IMR-90 (cell line): ENCODE results near the gene CAMLG. TPM values are rescaled to one million over a fixed set of nuclear protein-coding genes. Genes with fewer than 3 reads are reported as not detected.

Experiments
- ATAC-seq: fragments of 200-7000 bp; cut with Tn5 transposase; 2 replicates; pipeline ENCODE4 v1.9.1; 2020; ENCODE audit warnings: low read depth, mild to moderate bottlenecking, moderate library complexity
- BruUV-seq: library from RNA; stranded (reverse); fragments of 400-500 nt; replicated peaks from 2 replicates; lab custom pipeline; 2021; lab: Mats Ljungman, UMichigan
- CTCF ChIA-PET: fragments of 300-600 bp; formaldehyde crosslinking; extraction: SDS; loops from one replicate; lab custom pipeline; 2021; ENCODE audit warnings: antibody characterized with exemption; lab: Yijun Ruan, JAX
- POLR2A ChIA-PET: fragments of 300-600 bp; sonication (Branson Sonifier 250); formaldehyde crosslinking; loops from one replicate; lab custom pipeline; 2022; ENCODE audit warnings: antibody characterized with exemption; ENCODE audit not compliant: unreplicated experiment; lab: Charles Lee
- DNase-seq: peaks from one replicate; pipeline ENCODE4 v3.0.0; 2013
- H2AFZ ChIP-seq: replicated peaks from 2 replicates; pipeline ENCODE3; 2013; ENCODE audit warnings: low read length, mild to moderate bottlenecking; ENCODE audit not compliant: poor library complexity
- H2AK5ac ChIP-seq: 2 replicates; pipeline ENCODE4 v1.6.1; 2013; ENCODE audit warnings: low read depth, low read length, inconsistent platforms
- H2AK9ac ChIP-seq: replicated peaks from 2 replicates; pipeline ENCODE3; 2013; ENCODE audit warnings: mild to moderate bottlenecking, low read depth, low read length, moderate library complexity; ENCODE audit not compliant: poor library complexity
- H2BK120ac ChIP-seq: 2 replicates; pipeline ENCODE4 v1.6.1; 2013; ENCODE audit warnings: low read depth, low read length, inconsistent platforms
- H2BK15ac ChIP-seq: 3 replicates; pipeline ENCODE4 v1.6.1; 2013; ENCODE audit warnings: low read depth, low read length, inconsistent platforms
- H2BK20ac ChIP-seq: 2 replicates; pipeline ENCODE4 v1.6.1; 2013; ENCODE audit warnings: low read depth, mild to moderate bottlenecking, inconsistent platforms, low read length, moderate library complexity
- H2BK5ac ChIP-seq: 2 replicates; pipeline ENCODE4 v1.6.1; 2013; ENCODE audit warnings: mild to moderate bottlenecking, low read depth, low read length, inconsistent platforms; ENCODE audit not compliant: poor library complexity, severe bottlenecking
- H3K14ac ChIP-seq: replicated peaks from 2 replicates; pipeline ENCODE4 v1.6.1; 2013; ENCODE audit warnings: low read depth, low read length, inconsistent platforms
- H3K18ac ChIP-seq: 2 replicates; pipeline ENCODE4 v1.6.1; 2013; ENCODE audit warnings: low read depth, low read length, control low read depth
- H3K23ac ChIP-seq: 2 replicates; pipeline ENCODE4 v1.6.1; 2013; ENCODE audit warnings: low read depth, low read length, inconsistent platforms
- H3K27ac ChIP-seq: 2 replicates; pipeline ENCODE4 v1.5.1; 2013; ENCODE audit warnings: mild to moderate bottlenecking, control low read depth, low read length; ENCODE audit not compliant: insufficient read depth
- H3K27me3 ChIP-seq: 2 replicates; pipeline ENCODE4 v1.6.1; 2013; ENCODE audit warnings: low read length; ENCODE audit not compliant: control insufficient read depth, insufficient read depth
- H3K36me3 ChIP-seq: 2 replicates; pipeline ENCODE4 v1.6.1; 2013; ENCODE audit warnings: low read length, mixed read lengths; ENCODE audit not compliant: control insufficient read depth, insufficient read depth
- H3K4ac ChIP-seq: 2 replicates; pipeline ENCODE4 v1.6.1; 2013; ENCODE audit warnings: low read depth, low read length, inconsistent platforms
- H3K4me1 ChIP-seq: 2 replicates; pipeline ENCODE4 v1.6.1; 2013; ENCODE audit warnings: low read length, mixed read lengths; ENCODE audit not compliant: control insufficient read depth, insufficient read depth
- H3K4me2 ChIP-seq: 2 replicates; pipeline ENCODE4 v1.6.1; 2013; ENCODE audit warnings: low read depth, mild to moderate bottlenecking, control low read depth, low read length, moderate library complexity
- H3K4me3 ChIP-seq: 2 replicates; pipeline ENCODE4 v1.5.1; 2013; ENCODE audit warnings: low read depth, mild to moderate bottlenecking, control low read depth, low read length, moderate library complexity; ENCODE audit not compliant: insufficient read depth
- H3K56ac ChIP-seq: 2 replicates; pipeline ENCODE4 v1.6.1; 2013; ENCODE audit warnings: low read length, inconsistent platforms; ENCODE audit not compliant: insufficient read depth; ENCODE audit errors: extremely low read depth
- H3K79me1 ChIP-seq, 2 experiments: 2 replicates each; pipeline ENCODE4 v1.6.1; 2013; ENCODE audit warnings: low read length in 2 of 2, inconsistent platforms in 1 of 2, low read depth in 1 of 2
- H3K9ac ChIP-seq: 2 replicates; pipeline ENCODE4 v1.6.1; 2013; ENCODE audit warnings: low read depth, low read length, control low read depth
- H3K9me1 ChIP-seq: 2 replicates; pipeline ENCODE4 v1.6.1; 2013; ENCODE audit warnings: low read length, inconsistent platforms; ENCODE audit not compliant: insufficient read depth
- H3K9me3 ChIP-seq: 2 replicates; pipeline ENCODE4 v1.6.1; 2013; ENCODE audit warnings: low read length; ENCODE audit not compliant: control insufficient read depth, insufficient read depth
- H4K20me1 ChIP-seq: 2 replicates; pipeline ENCODE4 v1.6.1; 2013; ENCODE audit warnings: low read length, inconsistent platforms; ENCODE audit not compliant: insufficient read depth
- H4K5ac ChIP-seq: 2 replicates; pipeline ENCODE4 v1.6.1; 2013; ENCODE audit warnings: mild to moderate bottlenecking, low read depth, low read length, control low read depth
- H4K8ac ChIP-seq, 2 experiments: 2 replicates each; pipeline ENCODE4 v1.6.1; 2013; ENCODE audit warnings: low read depth in 2 of 2, low read length in 2 of 2, control low read depth in 1 of 2, inconsistent platforms in 1 of 2
- H4K91ac ChIP-seq: 2 replicates; pipeline ENCODE4 v1.6.1; 2013; ENCODE audit warnings: low read depth, low read length, inconsistent platforms; ENCODE audit not compliant: insufficient read depth
- BHLHE40 ChIP-seq: fragments of 150-350 bp; IDR thresholded peaks from 2 replicates; pipeline ENCODE4 v1.6.1; 2016; ENCODE audit warnings: mild to moderate bottlenecking, low read depth, low read length
- CHD1 ChIP-seq: IDR thresholded peaks from 2 replicates; pipeline ENCODE4 v1.6.1; 2012; ENCODE audit warnings: low read depth, low read length, improper control_type of control experiment
- MAFK ChIP-seq: IDR thresholded peaks from 2 replicates; pipeline ENCODE4 v1.6.1; 2012; ENCODE audit warnings: low read depth, low read length, improper control_type of control experiment
- MAZ ChIP-seq: IDR thresholded peaks from 2 replicates; pipeline ENCODE4 v1.6.1; 2012; ENCODE audit warnings: low read depth, mild to moderate bottlenecking, low read length, improper control_type of control experiment, moderate library complexity, borderline replicate concordance
- MXI1 ChIP-seq: IDR thresholded peaks from 2 replicates; pipeline ENCODE4 v1.6.1; 2012; ENCODE audit warnings: low read depth, mild to moderate bottlenecking, low read length, moderate library complexity, borderline replicate concordance
- RCOR1 ChIP-seq: IDR thresholded peaks from 2 replicates; pipeline ENCODE4 v1.6.1; 2012; ENCODE audit warnings: mild to moderate bottlenecking, low read length, improper control_type of control experiment; ENCODE audit not compliant: insufficient replicate concordance
- dilution Hi-C: fragments of 300-500 bp; cut with HindIII; formaldehyde crosslinking; loops from one replicate; pipeline ENCODE4 v1.14.3; 2018; ENCODE audit warnings: low sequenced_read_pairs; ENCODE audit not compliant: unreplicated experiment
- in situ Hi-C: fragments of 300-500 bp; cut with MboI; formaldehyde crosslinking; loops from 3 replicates; pipeline ENCODE4 v1.14.3; 2019; ENCODE audit warnings: low sequenced_read_pairs, inconsistent platforms, mixed read lengths
- intact Hi-C: fragments of 100-400 bp; cut with micrococcal nuclease; formaldehyde crosslinking; loops from 2 replicates; pipeline ENCODE4 v1.10.0; 2022
- polyA plus RNA-seq, 3 experiments: library from polyadenylated mRNA; depleted of rRNA; stranded (reverse); fragments of >200 nt; gene quantifications; 2 replicates each; pipeline ENCODE4 v1.2.3, GENCODE V29; 2012; ENCODE audit warnings: low replicate concordance in 1 of 3
- total RNA-seq: library from RNA; depleted of rRNA; stranded (reverse); fragments of >200 nt; gene quantifications from 2 replicates; pipeline ENCODE4 v1.2.3, GENCODE V29; 2012

The CAMLG gene
- total and polyA plus RNA-seq, 2 of the 4 experiments (the other 2 are of a cell fraction) = 11.9 to 13.1 TPM

GRCh38 chr5:134692722-134693121 is 45.6 kb upstream of the CAMLG start:
- ChIA-PET CTCF (no interaction called here), POLR2A (no interaction called here)
- no peak overlapping the region for H2AFZ ChIP-seq
- in situ Hi-C loops (no loop called here), dilution Hi-C loops (no loop called here), intact Hi-C loops (no loop called here)
- H3K4me1 ChIP-seq = no peaks in the 10 kb centered on the region
- H3K4ac ChIP-seq = no peak overlapping the region
- no peak overlapping the region for H3K4me2 ChIP-seq
- no peak overlapping the region for H2BK20ac ChIP-seq
- no peaks in the 10 kb centered on the region for H3K9me3 ChIP-seq
- peaks cover 4 to 14% of the 10 kb centered on the region in 2 experiments; a peak in 2 of 4 replicates for H3K79me1 ChIP-seq
- no peak overlapping the region for H2BK15ac ChIP-seq
- no peak overlapping the region; the same call in 1 of the 2 replicates for H3K23ac ChIP-seq
- ATAC-seq (no peak), DNase-seq (no peak)
- no peak overlapping the region for H3K9ac ChIP-seq
- H3K9me1 ChIP-seq = 0 out of 2 replicates have a peak, but pooled peaks cover 3% of the 10 kb centered on the region
- H2AK5ac ChIP-seq = no peak overlapping the region
- no peak overlapping the region for H2BK120ac ChIP-seq
- TF ChIP-seq BHLHE40 = no peak
- TF ChIP-seq MAFK = peak; percentile 61
- TF ChIP-seq RCOR1 = no peak
- TF ChIP-seq MXI1 = no peak
- TF ChIP-seq CHD1 = no peak
- no peak for TF ChIP-seq MAZ
- no peak overlapping the region for H3K18ac ChIP-seq
- no peaks in the 10 kb centered on the region for H4K20me1 ChIP-seq
- no peaks in the 10 kb centered on the region for H3K27me3 ChIP-seq
- H2AK9ac ChIP-seq = no peak overlapping the region
- H4K8ac ChIP-seq = no peak overlapping the region
- H2BK5ac ChIP-seq = no peak overlapping the region
- H3K36me3 ChIP-seq = peaks cover 51% of the 10 kb centered on the region
- BruUV-seq = no TSS peak
- H3K56ac ChIP-seq = no peak overlapping the region
- no peak overlapping the region for H3K14ac ChIP-seq
- no peak overlapping the region for H4K91ac ChIP-seq
- H3K27ac ChIP-seq = no peak overlapping the region
- H3K4me3 ChIP-seq = no peak overlapping the region
- no peak overlapping the region for H4K5ac ChIP-seq
